GM19372 (cell line): ENCODE measurements around the gene CAMTA1.

Experiments
- ATAC-seq: cut with Tn5 transposase; IDR thresholded peaks from one replicate; pipeline ENCODE4 v1.9.1; 2021; ENCODE audit warnings: mild to moderate bottlenecking, low read depth, moderate library complexity; ENCODE audit not compliant: unreplicated experiment

CAMTA1 gene

GRCh38 chr1:7526196-7526866, 741.1 kb downstream of the CAMTA1 start:
- no peak for ATAC-seq

GRCh38 chr1:7526867-7527732, 741.8 kb downstream of the CAMTA1 start:
- no peak for ATAC-seq

DNA sequence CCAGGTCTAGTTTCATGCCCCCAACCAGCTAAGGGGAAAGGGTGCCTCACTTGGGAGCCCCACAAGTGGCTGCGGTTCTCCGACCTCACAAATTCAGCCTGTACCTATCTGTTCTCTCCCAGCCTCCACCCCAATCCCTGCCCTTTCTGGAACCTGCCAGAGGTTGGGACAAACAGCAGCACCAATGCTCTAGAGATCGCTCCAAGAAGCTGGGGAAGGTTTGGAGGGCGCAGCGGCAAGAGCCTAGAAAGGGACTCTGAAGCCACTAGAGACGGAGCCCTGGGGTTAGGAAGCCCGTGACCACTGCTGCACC, 742.4 kb downstream of the CAMTA1 start:
- ATAC-seq, result no peak

DNA sequence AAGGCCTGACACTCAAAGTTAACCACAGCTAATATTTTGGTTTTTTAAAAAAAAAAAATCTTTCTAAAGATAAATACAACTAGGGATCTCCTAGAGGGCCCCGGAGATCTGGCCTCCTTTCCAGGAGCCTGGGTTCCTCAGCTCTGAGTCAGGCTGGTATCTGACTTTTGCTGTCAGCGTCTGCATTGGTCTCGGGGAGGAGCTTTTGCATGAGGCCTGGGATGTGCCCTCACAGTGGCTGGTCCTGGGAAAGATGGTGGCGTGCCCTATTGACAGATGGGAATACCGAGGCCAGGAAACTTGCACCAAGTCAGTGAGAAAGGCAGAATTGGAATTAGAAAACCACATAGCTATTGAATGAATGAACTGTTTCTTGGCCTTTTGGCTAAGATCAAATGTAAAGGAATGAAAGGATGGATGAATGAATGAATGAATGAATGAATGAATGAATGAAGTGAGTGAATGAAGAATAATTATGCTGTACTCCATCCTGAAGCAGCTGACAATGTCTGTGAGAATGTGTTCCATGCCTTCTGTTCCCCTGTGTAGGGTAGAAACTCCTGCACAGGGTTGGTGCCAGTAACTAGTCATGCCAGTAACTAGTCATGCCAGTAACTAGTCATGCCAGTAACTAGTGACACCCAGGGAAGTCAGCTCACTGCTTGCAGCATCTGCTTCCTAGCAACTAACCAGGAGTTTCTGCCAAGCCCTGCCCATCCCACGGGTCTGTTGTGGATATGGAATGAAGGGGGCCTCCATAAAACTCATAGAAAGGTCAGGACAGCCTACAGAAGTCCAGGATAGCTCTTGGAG, 743.3 kb downstream of the CAMTA1 start:
- no peak for ATAC-seq

DNA sequence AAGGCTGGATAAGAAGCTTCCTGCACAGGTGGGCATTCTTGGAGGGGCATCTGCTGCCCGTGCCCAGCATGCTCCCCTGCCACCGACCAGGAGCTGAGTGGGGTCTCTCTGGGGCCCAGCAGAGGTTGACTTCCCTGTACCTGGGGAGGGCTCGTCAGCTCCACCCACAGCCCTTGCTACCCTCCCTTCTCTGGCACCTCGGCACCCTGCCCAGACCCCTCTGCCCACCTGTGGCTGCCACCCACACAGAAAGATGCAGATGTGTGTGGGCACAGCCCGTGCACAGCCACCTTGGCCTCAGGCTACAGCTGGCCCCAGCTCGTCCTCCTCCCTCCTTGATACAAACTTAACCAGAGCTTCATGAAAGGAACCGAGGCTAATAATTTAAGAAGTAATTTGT, 744.7 kb downstream of the CAMTA1 start:
- no peak for ATAC-seq

- ATAC-seq, result no peak
Observed at GRCh38 chr1:7531562-7532340, 746.5 kb downstream of the CAMTA1 start.

DNA sequence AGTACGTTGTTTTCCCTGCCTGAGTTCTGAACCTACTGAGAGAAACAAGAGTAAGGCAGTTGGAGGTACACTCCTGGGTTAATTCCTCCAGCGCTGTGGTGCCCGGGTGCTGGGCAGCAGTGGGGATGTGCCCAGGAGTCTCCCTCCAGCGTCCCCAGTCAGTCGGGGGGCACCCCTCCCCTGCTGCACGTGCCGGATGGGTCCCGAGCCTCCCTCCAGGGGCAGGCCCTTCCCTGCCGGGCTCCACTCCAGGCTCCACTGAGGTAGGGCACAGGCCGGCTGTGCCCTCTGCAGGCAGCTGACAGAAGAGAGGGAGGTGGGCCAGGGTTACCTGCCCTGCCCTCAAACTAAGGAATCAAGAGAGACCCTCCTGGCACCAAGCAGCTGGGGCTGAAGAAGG, 747.8 kb downstream of the CAMTA1 start:
- ATAC-seq, result no peak

- ATAC-seq, result no peak
Observed at GRCh38 chr1:7534061-7534825, 749.0 kb downstream of the CAMTA1 start.

- ATAC-seq, result no peak
Observed at GRCh38 chr1:7535016-7535415, 749.8 kb downstream of the CAMTA1 start.

DNA sequence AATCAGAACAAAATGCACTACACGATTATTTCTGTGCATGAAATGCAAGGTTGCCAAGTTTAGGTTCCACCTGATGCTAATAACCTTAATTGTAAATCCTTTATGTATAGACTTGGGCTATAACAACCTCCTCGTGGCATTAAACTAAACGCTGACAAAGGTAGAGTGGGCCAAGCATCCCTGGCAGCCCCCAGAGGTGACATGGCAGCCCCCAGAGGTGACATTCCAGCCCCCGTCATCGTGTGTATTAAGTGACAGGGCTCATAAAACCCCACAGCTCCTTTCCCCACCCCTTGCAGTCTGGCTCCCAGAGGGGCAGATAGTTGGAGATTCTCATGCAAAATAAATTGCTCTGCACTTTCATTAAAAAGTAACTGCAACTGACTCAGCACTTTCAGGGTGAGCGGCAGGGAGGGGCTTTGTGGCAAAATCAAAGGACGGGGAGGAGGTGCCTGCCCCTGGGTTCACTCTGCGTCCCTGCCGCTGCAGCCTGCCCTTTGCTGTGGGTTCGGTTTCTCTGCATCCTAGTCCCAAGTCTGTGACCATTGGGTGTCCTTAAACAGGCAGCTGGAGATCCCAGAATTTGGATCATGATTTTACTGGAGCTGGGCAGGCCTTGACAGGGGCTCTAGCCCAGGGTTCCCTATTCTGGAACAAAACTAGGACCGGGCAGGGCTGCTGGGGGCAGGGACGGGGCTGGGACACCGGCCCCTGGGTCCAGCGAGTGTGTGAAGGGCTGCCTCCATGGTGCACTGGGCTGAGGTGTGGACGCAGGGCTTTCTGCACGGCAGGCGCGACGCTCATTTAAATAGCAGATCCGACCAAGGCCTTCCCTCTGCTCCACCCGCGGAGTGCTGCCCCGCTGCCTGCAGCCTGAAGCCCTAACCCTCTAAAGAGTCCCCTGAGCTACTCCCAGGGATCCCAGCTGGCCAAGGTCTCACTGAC, 751.0 kb downstream of the CAMTA1 start:
- no peak for ATAC-seq

DNA sequence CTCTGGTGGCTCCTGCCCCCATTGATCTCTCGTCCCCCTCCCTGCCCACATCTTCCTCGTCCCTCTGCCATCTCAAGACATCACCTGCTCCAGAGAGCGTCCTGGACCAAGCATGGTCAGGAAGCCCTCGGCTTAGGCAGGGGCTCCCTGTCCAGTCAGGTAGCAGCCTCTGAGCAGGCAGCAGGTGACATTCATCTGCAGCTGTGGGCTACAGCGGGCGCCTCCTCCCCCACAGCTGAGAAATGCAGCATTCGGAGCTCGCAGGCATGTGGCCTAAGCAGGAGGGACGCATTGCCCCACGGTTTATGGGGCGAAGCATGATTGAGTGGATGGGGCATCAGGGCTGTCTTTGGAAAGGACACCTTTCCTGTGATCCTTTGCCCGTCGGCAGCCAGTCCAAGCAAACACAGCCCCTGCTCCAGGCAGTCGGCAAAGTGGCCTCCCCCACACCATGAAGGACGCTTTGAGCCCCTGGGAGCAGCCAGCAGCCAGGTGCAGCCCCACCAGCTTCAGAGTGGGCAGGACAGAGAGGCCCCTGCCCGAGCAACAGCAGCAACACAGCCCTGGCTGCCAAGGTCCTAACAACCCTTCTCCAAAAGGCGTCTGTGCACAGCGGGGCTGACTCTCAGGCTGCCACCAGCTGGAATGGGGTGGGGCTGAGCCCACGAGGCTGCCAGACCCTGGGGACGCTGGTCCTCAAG, 751.8 kb downstream of the CAMTA1 start:
- ATAC-seq, result no peak

- ATAC-seq, result no peak
Observed at GRCh38 chr1:7538033-7538432, 752.8 kb downstream of the CAMTA1 start.

DNA sequence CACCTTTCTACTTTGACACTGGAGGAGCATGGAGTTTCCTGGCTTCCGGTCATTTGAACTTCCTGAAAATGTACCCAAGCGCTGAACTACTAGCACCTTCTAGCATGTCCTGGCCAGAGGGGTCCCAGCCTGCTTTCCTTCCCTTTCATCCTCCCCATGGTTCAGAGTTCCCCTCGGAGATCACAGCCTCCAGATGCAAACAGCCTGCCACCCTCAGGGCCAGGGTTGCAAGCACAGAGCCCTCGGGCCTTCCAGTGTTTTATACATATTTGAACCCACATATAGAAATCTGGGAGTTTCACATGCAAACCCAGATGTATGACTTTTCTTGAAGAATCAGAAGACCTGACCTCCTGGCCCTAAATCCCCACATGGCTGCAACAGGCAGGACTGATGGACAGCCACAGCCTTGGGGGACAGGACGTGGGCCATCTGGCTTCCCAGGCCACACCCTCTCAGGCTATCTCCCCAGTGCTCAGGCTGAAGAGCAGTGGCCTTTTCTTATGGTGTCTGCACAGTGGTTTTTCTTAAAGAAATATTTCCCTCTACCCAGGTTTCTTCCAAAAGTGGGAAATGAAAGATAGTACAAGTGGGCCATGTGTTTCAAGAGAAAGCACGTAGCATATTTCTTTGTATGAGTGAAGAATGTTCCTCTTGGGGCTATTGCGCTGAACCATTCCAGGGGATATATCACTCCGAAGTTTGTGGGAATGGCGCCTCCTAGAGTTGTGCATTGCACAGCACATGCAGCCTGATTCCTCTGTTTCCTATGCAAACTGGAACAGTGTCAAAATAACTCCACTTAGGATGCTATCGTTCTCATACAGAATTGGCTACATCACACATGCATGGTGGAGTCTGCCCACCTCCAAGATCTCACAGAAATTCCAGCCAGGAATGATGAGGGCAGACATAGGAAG, 753.9 kb downstream of the CAMTA1 start:
- ATAC-seq, result no peak

DNA sequence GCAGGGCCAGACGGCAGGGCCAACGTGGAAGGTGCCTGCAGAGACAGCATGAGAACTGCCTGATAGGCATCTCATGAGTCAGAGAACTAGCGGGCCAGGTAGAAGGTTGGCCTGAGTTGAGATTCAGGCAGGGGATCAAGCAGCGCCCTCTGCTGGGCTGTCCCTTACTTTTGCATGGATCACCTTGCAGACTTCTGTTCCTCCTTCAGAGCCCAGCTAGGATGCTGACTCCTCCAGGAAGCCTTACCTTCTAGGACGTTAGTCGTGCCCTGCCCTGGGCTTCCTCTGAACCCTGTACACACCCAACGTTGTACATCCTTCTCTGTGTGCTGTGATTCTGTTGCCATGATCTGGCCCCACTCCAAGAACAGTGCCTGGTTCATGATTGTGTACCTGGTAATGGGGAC, 754.5 kb downstream of the CAMTA1 start:
- ATAC-seq, result no peak

DNA sequence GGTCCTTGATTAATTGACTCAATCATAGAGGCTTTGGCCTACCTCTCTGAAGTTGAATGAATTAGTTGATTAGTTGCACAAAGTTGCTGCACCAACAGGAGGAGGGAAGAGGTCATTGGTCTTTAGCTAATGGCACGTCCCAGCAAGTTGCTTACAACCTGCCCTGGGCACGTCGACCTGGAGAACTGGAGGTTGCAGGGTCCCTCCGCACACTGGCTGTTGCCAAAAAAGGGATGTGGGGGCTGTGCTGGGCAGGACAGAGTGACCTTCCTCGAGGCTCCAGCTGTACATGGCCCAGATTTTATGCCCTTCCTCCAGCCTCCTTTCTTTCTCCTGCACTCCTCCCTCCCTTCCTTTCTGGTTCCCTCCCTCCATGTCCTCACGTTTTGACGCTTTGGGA, 755.6 kb downstream of the CAMTA1 start:
- no peak for ATAC-seq

DNA sequence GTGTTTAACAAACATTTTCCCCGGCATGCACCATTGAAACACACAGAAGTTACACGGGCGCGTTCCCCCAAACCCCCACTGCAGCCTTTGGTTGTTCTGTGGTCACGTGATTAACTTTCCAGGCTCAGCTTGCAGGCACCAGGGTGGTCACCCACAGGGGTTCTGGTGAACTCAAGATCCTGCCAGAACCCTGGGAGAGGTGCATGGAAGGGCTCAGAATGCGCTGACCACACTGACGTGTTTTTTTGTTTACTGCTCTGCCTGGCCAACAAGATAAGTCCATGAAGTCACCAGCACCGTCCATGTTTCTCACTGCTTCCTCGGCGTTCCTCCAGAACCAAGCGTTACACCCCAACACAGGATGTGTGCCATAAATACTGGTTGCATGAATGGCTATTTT, 756.4 kb downstream of the CAMTA1 start:
- ATAC-seq, result no peak

DNA sequence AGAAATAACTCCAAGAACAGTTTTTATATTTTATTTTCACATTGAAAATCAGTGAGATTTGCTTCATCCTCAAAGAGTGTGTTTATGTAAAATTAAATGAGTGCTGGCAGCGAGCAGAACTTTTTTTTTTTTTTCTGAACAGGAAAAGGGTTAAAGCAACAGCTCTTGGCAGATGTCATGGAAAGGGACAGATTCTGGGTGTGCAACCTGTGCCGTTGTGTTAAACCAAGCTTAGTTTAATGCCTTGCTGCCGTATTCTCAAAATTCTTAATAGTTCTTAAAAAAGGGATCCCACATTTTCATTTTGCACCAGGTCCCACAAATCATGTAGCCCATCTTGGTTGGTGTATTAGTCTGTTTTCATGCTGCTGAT, 758.5 kb downstream of the CAMTA1 start:
- no peak for ATAC-seq
